MM.1S (cell line): Measurements from ENCODE around the gene POP7.

ENCODE experiments used
- DNase-seq: peaks from one replicate; pipeline ENCODE4 v3.0.0-alpha.2; 2015
- H2AFZ ChIP-seq: fragments of 300-600 bp; sonication (generic); 2 replicates; pipeline ENCODE4 v1.6.0; 2016; ENCODE audit warnings: antibody characterized with exemption, low read length
- H3F3A ChIP-seq: fragments of 300-600 bp; sonication (generic); 2 replicates; pipeline ENCODE4 v1.6.1; 2016; ENCODE audit warnings: mild to moderate bottlenecking, antibody characterized with exemption, low read length, moderate library complexity, mixed read lengths; ENCODE audit not compliant: insufficient read depth
- H3K27ac ChIP-seq: fragments of 300-600 bp; sonication (generic); 2 replicates; pipeline ENCODE4 v1.5.1; 2016; ENCODE audit warnings: mild to moderate bottlenecking, low read length
- H3K27me3 ChIP-seq: fragments of 300-600 bp; sonication (generic); replicated peaks from 2 replicates; pipeline ENCODE4 v1.6.0; 2016; ENCODE audit warnings: low read length; ENCODE audit not compliant: insufficient read depth
- H3K36me3 ChIP-seq: fragments of 300-600 bp; sonication (generic); replicated peaks from 2 replicates; pipeline ENCODE4 v1.6.1; 2016; ENCODE audit warnings: mild to moderate bottlenecking, low read length, mixed read lengths; ENCODE audit not compliant: insufficient read depth
- H3K4me1 ChIP-seq: fragments of 300-600 bp; sonication (generic); 2 replicates; pipeline ENCODE4 v1.6.1; 2016; ENCODE audit warnings: low read length, mixed read lengths
- H3K4me2 ChIP-seq: fragments of 300-600 bp; sonication (generic); 2 replicates; pipeline ENCODE4 v1.6.0; 2016; ENCODE audit warnings: low read depth, low read length
- H3K4me3 ChIP-seq: fragments of 300-600 bp; sonication (generic); 2 replicates; pipeline ENCODE4 v1.5.1; 2016; ENCODE audit warnings: low read length, mixed read lengths
- H3K79me2 ChIP-seq: fragments of 300-600 bp; sonication (generic); 2 replicates; pipeline ENCODE4 v1.6.1; 2016; ENCODE audit warnings: mixed run types, low read length, mixed read lengths
- H3K9ac ChIP-seq: fragments of 300-600 bp; sonication (generic); 2 replicates; pipeline ENCODE4 v1.6.1; 2016; ENCODE audit warnings: low read length, mixed read lengths
- H3K9me2 ChIP-seq: fragments of 300-600 bp; sonication (generic); replicated peaks from 2 replicates; pipeline ENCODE4 v1.6.1; 2016; ENCODE audit warnings: mild to moderate bottlenecking, low read length, mixed read lengths; ENCODE audit not compliant: insufficient read depth
- H3K9me3 ChIP-seq: fragments of 300-600 bp; sonication (generic); replicated peaks from 2 replicates; pipeline ENCODE4 v1.6.1; 2016; ENCODE audit warnings: mild to moderate bottlenecking, low read length, mixed read lengths; ENCODE audit not compliant: insufficient read depth
- H4K20me1 ChIP-seq: fragments of 300-600 bp; sonication (generic); 2 replicates; pipeline ENCODE4 v1.6.1; 2016; ENCODE audit warnings: mild to moderate bottlenecking, low read length, moderate library complexity, mixed read lengths; ENCODE audit not compliant: insufficient read depth
- CTCF ChIP-seq: fragments of 300-600 bp; sonication (generic); IDR thresholded peaks from 2 replicates; pipeline ENCODE4 v1.5.1; 2016; ENCODE audit warnings: antibody characterized with exemption, low read length, mixed read lengths
- EZH2 ChIP-seq: fragments of 300-600 bp; sonication (generic); optimal IDR thresholded peaks from 2 replicates; pipeline ENCODE3; 2017; ENCODE audit warnings: low read depth, mild to moderate bottlenecking, antibody characterized with exemption, low read length, mixed read lengths
- EZH2phosphoT487 ChIP-seq: fragments of 300-600 bp; sonication (generic); IDR thresholded peaks from 2 replicates; pipeline ENCODE4 v1.6.1; 2018; ENCODE audit warnings: antibody characterized with exemption, low read length

The POP7 gene

GRCh38 chr7:100681491-100682227 lies 24.3 kb upstream of the POP7 start:
- no peak for DNase-seq
- Histone ChIP-seq H4K20me1 (no peaks in the 10 kb centered on the region), H3K9me2 (no peaks in the 10 kb centered on the region), H3K9me3 (no peaks in the 10 kb centered on the region), H3K27me3 (no peaks in the 10 kb centered on the region), H2AFZ (no peak overlapping the region), H3K4me1 (no peaks in the 10 kb centered on the region), H3K9ac (no peak overlapping the region), H3K4me2 (no peak overlapping the region), H3K4me3 (no peak overlapping the region), H3F3A (peaks cover 8% of the 10 kb centered on the region; the same call in 1 of the 2 replicates), H3K79me2 (peaks cover 18% of the 10 kb centered on the region), H3K27ac (no peak overlapping the region), H3K36me3 (no peaks in the 10 kb centered on the region)
- no peak for TF ChIP-seq CTCF
- TF ChIP-seq EZH2: no peak

GRCh38 chr7:100682228-100682741 lies 23.6 kb upstream of the POP7 start:
- H4K20me1 ChIP-seq: no peaks in the 10 kb centered on the region
- H3K36me3 ChIP-seq: no peaks in the 10 kb centered on the region
- H3F3A ChIP-seq: peaks cover 8% of the 10 kb centered on the region; the same call in 1 of the 2 replicates

GRCh38 chr7:100682991-100683658 lies 22.8 kb upstream of the POP7 start:
- Histone ChIP-seq H3K4me2 (no peak overlapping the region), H3K79me2 (peaks cover 4% of the 10 kb centered on the region), H3K9me2 (no peaks in the 10 kb centered on the region), H3K27me3 (no peaks in the 10 kb centered on the region), H4K20me1 (no peaks in the 10 kb centered on the region), H3K27ac (no peak overlapping the region), H3K4me3 (no peak overlapping the region), H3F3A (peaks cover 8% of the 10 kb centered on the region; the same call in 1 of the 2 replicates), H3K36me3 (0 out of 2 replicates have a peak, but pooled peaks cover 3% of the 10 kb centered on the region), H3K9me3 (no peaks in the 10 kb centered on the region), H3K4me1 (no peaks in the 10 kb centered on the region), H3K9ac (no peak overlapping the region), H2AFZ (no peak overlapping the region)
- TF ChIP-seq EZH2phosphoT487 (no peak), CTCF (no peak), EZH2 (no peak)
- DNase-seq: no peak

More at GRCh38 chr7:100682228-100682741, 23.6 kb upstream of the POP7 start:
- Histone ChIP-seq H3K9ac (no peak overlapping the region), H3K9me2 (no peaks in the 10 kb centered on the region), H2AFZ (no peak overlapping the region), H3K79me2 (peaks cover 12% of the 10 kb centered on the region), H3K27ac (no peak overlapping the region), H3K4me2 (no peak overlapping the region), H3K4me1 (no peaks in the 10 kb centered on the region), H3K27me3 (no peaks in the 10 kb centered on the region), H3K9me3 (no peaks in the 10 kb centered on the region), H3K4me3 (no peak overlapping the region)
- no peak for DNase-seq
- TF ChIP-seq EZH2 (no peak), CTCF (no peak), EZH2phosphoT487 (no peak)
